H7 (cell line): ENCODE measurements around the gene QRFP. TPM values are rescaled to one million over a fixed set of nuclear protein-coding genes. Genes with fewer than 3 reads are reported as not detected.

Experiments
- DNase-seq: peaks from one replicate; pipeline ENCODE4 v3.0.0; 2012
- H3K27me3 ChIP-seq: 2 replicates; pipeline ENCODE4 v1.6.0; 2011; ENCODE audit warnings: mild to moderate bottlenecking, low read length; ENCODE audit not compliant: control insufficient read depth, insufficient read depth
- H3K36me3 ChIP-seq: replicated peaks from 2 replicates; pipeline ENCODE4 v1.5.1; 2011; ENCODE audit warnings: low read length; ENCODE audit not compliant: control insufficient read depth, insufficient read depth
- H3K4me3 ChIP-seq: 2 replicates; pipeline ENCODE4 v1.5.1; 2011; ENCODE audit warnings: low read depth, mild to moderate bottlenecking, control low read depth, low read length, moderate library complexity; ENCODE audit not compliant: insufficient read depth
- total RNA-seq: library from RNA; depleted of rRNA; stranded (reverse); fragments of >200 nt; shearing (Covaris generic); gene quantifications from 2 replicates; pipeline ENCODE4 v1.2.3, GENCODE V29; 2014

QRFP gene
- total RNA-seq, 1 experiment from 2014 or later = not detected

DNA sequence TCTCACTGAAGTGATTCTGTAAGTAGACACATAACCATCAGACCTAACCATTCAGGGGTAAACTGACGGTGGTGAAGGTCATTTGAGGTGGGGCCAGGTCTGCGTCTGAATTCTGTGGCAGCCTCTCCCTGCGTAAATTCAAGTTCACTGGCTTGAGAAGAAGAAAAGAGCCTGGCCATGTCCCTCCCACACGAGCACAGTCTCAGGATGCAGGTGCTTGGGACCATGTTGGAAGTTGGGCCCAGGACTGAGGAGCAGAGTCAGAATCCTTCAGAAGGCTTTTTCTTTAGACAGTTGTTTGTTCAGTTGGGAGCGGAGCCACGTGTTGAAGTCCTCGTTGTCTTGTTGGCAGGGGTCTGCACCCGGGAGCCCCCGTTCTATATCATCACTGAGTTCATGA is 24.1 kb downstream of the QRFP start:
- Histone ChIP-seq H3K36me3 (peaks cover 37% of the 10 kb centered on the region), H3K27me3 (no peaks in the 10 kb centered on the region)
- DNase-seq = no peak

DNA sequence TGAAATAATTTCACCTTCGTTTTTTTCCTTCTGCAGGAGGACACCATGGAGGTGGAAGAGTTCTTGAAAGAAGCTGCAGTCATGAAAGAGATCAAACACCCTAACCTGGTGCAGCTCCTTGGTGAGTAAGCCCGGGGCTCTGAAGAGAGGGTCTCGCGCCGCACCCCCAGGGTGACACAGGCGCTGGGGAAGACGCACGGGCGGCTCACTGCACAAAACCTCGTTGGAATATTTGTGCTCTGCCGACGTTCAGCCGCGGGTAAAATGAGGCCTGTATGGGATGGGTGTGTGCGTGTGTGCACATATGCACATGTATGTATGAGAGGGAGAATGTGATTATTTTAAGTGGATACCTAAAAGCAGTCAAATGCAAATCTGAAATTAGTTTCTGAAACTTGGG is 24.5 kb downstream of the QRFP start:
- DNase-seq = no peak
- Histone ChIP-seq H3K27me3 (no peaks in the 10 kb centered on the region), H3K4me3 (no peak overlapping the region), H3K36me3 (peaks cover 36% of the 10 kb centered on the region)

More for the DNA sequence above, 24.1 kb downstream of the QRFP start:
- H3K4me3 ChIP-seq = no peak overlapping the region

DNA sequence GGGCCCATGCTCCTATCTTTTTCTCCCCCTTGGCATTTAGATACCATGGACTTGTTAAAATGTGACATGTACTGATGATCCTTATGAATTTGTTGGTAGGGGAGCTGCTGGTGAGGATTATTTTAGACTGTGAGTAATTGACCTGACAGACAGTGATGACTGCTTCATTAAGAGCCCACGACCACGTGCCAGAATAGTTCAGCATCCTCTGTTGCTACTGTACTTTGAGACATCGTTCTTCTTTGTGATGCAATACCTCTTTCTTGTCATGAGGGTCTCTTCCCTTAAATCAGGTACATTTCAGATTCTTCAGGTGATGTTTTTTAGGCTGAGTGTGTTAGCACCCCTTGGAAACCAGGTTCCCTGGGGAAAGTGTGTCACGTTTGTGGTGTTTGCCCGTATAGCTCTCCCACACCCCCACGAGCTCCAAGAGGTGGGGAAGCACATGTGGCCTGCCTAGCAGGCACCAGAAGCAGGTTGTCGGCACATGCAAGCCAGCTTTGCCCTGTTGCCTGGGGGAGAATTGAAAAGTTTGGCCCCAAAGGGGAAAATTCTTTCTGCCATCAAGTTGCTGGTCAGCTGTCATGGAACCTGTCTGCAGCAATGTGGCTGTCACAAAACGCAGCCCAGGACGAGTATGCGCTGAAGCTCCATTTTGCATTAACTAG is 25.1 kb downstream of the QRFP start:
- Histone ChIP-seq H3K4me3 (no peak overlapping the region), H3K27me3 (no peaks in the 10 kb centered on the region), H3K36me3 (peaks cover 36% of the 10 kb centered on the region)
- no peak for DNase-seq

DNA sequence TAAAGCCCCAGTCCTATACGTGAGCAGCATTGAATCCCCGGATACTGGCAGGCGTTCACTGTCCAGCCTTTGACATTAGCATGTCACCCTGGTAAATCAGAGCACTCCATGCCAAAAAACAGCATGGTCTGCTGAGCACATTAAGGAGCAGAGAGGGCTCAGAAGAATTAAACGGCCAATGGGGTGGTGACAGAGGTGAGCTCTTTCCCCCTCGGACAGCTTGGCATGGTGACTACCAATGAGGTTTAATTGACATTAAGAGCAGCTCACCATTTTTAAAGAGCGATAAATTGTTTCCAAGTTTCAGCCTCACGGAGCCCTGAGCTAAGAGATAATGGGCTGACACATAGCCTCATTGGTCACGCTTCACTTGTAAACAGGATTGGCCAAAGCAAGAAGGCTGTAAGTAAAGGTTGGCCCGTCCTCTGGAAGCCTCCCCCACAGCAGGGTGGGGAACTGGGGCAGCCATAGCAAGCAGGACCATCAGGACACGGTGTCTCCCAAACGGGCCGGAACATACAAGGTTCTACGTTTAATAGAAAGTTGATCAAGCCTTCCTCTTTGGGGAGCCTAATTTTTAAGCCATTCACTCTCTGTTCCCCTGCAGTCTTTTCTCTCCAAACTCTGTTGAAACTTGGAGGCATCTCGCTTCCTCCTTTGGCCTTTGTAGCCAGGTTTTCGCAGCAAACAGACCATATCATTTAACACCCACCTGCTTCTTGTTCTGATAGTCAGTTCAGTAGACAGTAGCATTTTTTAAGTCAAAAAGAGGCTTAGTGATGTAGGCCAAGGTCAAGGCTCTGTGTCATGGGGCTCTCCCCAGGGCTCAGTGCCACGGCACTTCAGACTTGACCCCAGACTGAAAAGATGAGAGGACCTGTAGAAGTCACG is 25.9 kb downstream of the QRFP start:
- H3K36me3 ChIP-seq = peaks cover 36% of the 10 kb centered on the region
- H3K4me3 ChIP-seq = no peak overlapping the region
- DNase-seq = no peak
- H3K27me3 ChIP-seq = no peaks in the 10 kb centered on the region

DNA sequence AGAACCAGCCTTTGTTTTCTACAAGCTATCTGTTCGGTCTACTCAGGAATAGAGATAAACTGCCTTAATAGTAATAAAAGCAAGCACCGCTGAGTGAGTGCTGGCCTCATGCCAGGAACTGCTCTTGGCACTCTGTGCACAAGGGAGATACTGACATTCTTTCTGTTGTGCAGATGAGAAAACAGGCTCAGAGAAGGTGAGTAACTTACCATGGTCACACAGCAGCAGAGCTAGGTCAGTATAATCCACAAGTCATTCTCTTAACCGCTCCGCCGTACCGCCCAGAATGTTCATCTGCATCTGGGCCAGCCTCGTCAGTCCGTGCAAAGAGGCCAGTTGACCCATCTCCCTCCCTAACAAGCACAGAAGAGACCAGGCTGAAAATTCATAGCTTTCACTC is 27.4 kb downstream of the QRFP start:
- no peak overlapping the region for H3K4me3 ChIP-seq
- DNase-seq = no peak
- H3K36me3 ChIP-seq = peaks cover 29% of the 10 kb centered on the region
- H3K27me3 ChIP-seq = no peaks in the 10 kb centered on the region

DNA sequence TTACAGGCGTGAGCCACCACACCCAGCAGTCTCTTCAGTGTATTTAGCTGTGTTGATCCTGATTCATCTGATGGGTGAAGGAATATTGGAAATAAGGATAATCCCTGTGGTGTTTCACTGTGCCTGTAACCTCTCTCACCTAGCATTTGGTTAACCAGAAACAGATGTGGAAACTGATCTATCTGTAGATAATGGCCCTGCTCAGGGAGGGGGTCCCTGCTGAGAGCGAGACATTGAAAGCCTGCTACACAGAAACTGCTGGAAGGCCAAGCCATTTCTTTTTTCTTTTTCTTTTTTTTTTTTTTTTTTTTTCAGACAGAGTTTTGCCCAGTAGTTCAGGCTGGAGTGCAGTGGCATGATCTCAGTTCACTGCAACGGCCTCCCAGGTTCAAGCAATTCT is 28.4 kb downstream of the QRFP start:
- no peak overlapping the region for H3K4me3 ChIP-seq
- H3K36me3 ChIP-seq = peaks cover 24% of the 10 kb centered on the region
- no peak for DNase-seq
- no peaks in the 10 kb centered on the region for H3K27me3 ChIP-seq

DNA sequence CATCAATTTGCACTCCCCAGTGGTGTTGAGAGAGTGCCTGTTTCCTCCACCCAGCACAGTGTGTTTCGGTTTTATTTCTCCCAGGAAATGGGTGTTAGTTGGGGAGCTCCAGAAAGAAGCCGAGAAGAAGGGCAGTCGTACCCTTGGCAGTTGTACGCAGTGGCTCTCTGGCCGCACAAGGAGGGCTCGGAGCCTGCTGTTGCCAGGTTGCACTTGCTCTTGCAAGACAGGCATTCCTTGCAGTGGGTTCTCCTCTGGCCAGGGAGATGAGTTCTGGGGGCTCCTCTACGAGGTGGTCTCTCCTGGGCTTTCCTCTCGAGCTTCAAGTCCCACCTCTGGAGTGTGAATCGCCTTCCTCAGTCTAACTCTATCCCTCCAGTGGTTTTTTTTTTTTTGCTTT is 29.1 kb downstream of the QRFP start:
- Histone ChIP-seq H3K27me3 (no peaks in the 10 kb centered on the region), H3K4me3 (no peak overlapping the region), H3K36me3 (peaks cover 19% of the 10 kb centered on the region)
- no peak for DNase-seq

DNA sequence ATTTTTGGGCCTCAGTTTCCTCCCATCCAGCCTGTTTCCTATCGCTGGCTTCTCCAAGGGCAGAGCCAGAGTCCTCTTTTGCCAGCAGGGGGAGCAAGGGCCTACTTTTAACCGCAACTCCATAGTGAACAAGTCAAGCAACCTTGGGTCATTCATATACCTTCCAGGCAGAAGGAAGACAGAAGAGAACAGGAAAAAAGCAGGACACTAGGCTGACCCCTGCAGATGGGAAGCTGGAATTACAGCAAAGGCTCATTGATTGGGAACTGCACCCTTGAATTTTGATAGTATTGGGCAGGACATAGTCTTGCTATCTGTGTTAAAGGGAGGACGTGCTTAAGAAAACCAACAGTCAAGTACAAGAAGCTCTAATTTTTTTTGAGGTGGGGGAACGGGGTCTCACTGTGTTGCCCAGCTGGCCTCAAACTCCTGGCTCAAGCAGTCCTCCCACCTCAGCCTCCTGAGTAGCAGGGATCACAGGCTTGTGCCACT is 30.1 kb downstream of the QRFP start:
- H3K4me3 ChIP-seq = no peak overlapping the region
- peaks cover 16% of the 10 kb centered on the region for H3K36me3 ChIP-seq
- peak; percentile 87 for DNase-seq
- no peaks in the 10 kb centered on the region for H3K27me3 ChIP-seq

DNA sequence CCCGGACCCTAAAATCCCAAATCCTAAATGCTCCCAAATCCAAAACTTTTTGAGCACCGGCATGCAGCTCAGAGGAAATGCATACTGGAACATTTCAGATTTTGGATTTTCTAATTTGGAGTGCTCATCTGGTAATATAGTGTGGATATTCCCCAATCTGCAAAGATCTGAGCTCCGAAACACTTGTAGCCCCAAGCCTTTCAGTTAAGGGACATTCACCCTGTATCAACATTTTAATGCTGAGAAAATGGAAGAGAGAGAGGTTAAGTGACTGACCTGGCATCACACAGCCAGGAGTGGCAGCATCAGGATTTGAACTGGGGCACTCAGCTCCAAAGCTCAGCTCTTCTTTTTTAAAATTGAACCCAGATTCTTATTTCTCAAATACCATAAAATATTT is 30.7 kb downstream of the QRFP start:
- H3K4me3 ChIP-seq = no peak overlapping the region
- H3K36me3 ChIP-seq = peaks cover 16% of the 10 kb centered on the region
- DNase-seq = no peak
- H3K27me3 ChIP-seq = no peaks in the 10 kb centered on the region

DNA sequence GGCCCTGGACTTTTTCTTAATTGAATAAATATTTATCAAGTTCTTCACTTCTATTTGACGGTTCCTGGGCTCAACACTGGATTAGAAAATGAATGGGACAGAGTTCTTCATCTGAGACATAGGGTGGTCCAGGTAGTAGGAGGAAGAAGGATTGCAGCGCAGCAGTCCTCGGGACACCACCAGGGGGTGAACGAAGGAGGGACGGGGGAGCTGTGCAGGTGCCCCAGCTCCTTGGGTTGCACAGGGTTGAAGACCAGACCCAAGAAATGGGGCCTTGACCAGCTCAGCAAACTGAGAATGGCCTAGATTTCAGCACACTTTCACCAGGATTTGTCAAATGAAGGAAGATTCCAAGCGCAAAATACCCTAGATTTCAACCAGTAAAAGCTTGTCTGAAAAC is 32.1 kb downstream of the QRFP start:
- DNase-seq = no peak
- H3K27me3 ChIP-seq = no peaks in the 10 kb centered on the region
- H3K4me3 ChIP-seq = no peak overlapping the region
- peaks cover 13% of the 10 kb centered on the region for H3K36me3 ChIP-seq

DNA sequence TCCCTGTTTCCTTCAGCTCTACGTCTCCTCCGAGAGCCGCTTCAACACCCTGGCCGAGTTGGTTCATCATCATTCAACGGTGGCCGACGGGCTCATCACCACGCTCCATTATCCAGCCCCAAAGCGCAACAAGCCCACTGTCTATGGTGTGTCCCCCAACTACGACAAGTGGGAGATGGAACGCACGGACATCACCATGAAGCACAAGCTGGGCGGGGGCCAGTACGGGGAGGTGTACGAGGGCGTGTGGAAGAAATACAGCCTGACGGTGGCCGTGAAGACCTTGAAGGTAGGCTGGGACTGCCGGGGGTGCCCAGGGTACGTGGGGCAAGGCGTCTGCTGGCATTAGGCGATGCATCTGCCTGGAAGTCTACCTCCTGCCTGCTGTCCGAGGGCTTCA is 33.9 kb downstream of the QRFP start:
- Histone ChIP-seq H3K36me3 (peaks cover 15% of the 10 kb centered on the region), H3K4me3 (no peak overlapping the region), H3K27me3 (no peaks in the 10 kb centered on the region)
- no peak for DNase-seq

DNA sequence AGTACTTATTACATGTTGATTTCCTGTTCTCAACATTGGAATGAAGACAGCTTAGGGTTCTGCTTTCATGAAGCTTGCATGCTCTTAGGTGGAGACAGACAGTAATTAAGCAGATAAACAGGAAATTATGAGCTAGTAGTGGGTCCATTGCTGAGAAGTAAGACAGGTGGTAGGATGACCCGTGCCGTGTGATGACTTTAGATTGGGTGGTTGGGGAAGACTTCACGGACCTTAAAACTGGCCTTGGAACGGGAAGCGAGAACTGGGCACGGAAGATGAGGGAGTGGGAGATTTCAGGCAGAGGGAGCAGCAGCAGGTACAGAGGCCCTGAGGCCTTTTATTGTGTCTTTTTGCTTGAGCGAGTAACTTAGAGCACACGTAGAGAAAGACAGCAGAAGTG is 34.4 kb downstream of the QRFP start:
- peaks cover 12% of the 10 kb centered on the region for H3K36me3 ChIP-seq

DNA sequence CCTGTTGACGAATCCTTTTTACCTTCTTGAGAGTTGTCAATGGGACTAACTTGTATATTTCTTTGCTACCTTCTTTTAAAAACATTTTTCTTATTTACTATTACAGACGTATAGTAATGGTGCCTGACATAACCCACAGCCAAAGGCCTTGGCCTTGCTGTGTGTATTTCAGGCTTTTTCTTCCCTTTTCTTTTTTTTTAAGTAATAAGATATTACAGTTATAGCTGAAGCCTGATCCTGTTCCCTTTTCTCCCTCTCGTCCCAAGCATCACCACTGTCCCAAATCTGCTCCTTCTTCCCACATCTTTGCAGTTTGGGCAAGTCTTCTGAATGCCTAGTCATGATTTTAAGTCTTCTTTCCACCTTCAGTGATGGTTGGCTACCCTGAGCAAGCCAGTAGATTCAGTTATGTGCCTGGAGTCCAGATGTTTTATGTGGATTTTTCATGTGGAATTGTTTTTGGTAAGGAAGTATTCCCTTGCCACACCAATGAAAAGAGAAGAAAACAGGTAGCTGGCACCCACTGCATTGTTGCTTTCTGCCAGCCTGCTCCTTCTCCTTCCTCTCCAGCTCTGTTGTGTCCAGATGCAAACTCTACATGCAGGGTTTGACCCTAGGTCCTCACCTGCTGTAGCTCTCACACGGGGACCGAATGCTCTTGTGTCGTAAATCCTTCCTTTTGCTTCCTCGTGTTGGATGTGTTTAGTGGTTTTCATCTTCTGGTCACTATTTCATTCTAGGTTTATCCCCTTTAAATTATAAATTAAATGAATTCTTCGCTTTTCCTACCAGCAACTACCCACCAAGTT is 35.0 kb downstream of the QRFP start:
- H3K27me3 ChIP-seq = no peaks in the 10 kb centered on the region
- peaks cover 15% of the 10 kb centered on the region for H3K36me3 ChIP-seq
- DNase-seq = no peak
- no peak overlapping the region for H3K4me3 ChIP-seq

More for the DNA sequence above, 34.4 kb downstream of the QRFP start:
- DNase-seq = no peak
- Histone ChIP-seq H3K4me3 (no peak overlapping the region), H3K27me3 (no peaks in the 10 kb centered on the region)

DNA sequence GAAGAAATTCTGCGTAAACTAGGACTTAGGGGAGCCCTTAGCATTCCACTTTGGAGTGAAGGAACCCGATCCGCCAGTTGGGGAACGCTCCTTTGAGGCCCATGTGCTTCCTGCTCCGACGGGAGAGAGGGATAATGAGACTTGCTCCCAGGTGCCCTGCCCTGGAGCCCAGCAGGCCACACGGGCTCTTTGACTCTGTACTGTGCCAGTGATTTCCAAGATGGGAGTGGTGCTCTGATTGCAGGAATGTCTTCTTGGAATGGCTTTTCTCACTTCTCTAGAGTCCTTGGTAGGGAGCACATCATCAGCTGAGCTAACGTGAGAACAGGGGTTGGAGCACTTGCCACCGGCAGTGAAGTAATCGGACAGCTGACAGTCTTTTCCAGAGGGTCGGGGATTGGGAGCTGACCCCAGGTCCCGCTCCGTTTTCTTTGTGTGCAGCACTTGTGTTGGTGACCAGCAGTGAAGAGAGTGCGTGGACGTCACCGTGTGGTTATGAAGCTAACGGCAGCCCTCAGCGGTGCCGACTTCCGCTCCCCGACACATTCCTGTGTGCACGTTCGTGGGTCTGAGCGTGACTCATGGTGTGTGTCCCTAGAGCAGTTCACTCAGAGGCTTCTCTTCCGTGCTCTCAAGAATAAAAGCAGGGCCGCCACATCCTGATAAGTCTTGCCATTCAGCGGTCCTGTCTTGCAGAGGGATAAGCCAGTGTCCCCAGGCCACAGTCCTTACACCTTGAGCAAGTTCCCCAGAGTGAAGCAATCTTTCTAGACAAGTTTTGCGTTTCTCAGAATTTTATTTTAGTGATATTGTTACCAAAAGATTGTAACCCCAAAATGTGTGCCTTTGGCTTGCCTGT is 35.9 kb downstream of the QRFP start:
- Histone ChIP-seq H3K36me3 (peaks cover 16% of the 10 kb centered on the region), H3K4me3 (no peak overlapping the region), H3K27me3 (no peaks in the 10 kb centered on the region)
- no peak for DNase-seq
